MCF 10A (cell line): Measurements from ENCODE around the gene CTSE. TPM values are rescaled to one million over a fixed set of nuclear protein-coding genes. Genes with fewer than 3 reads are reported as not detected.

Experiments used
- BruUV-seq: library from RNA; stranded (reverse); fragments of 400-500 nt; replicated peaks from 2 replicates; lab custom pipeline; 2021; lab: Mats Ljungman, UMichigan
- CTCF ChIA-PET: fragments of 300-600 bp; sonication (Branson Sonifier 250); formaldehyde crosslinking; extraction: SDS; loops from one replicate; lab custom pipeline; 2021; ENCODE audit warnings: antibody characterized with exemption, inconsistent platforms; lab: Yijun Ruan, JAX
- POLR2A ChIA-PET: fragments of 300-600, 350-650 bp; sonication (Branson Sonifier 250); formaldehyde crosslinking; extraction: SDS; loops from one replicate; lab custom pipeline; 2020; ENCODE audit warnings: antibody characterized with exemption, inconsistent platforms; lab: Yijun Ruan, JAX
- DNase-seq: peaks from one replicate; pipeline ENCODE4 v3.0.0-alpha.2; 2018; ENCODE audit not compliant: unreplicated experiment
- H3K27ac Mint-ChIP-seq: one replicate; pipeline ENCODE4 v1.8.0; 2022; ENCODE audit warnings: mild to moderate bottlenecking, low read depth, mixed read lengths; ENCODE audit not compliant: unreplicated experiment
- H3K27me3 Mint-ChIP-seq: one replicate; pipeline ENCODE4 v1.8.0; 2022; ENCODE audit warnings: mixed read lengths; ENCODE audit not compliant: insufficient read depth, unreplicated experiment
- H3K36me3 Mint-ChIP-seq: one replicate; pipeline ENCODE4 v1.8.0; 2022; ENCODE audit warnings: mild to moderate bottlenecking, moderate library complexity, mixed read lengths; ENCODE audit not compliant: insufficient read depth, unreplicated experiment
- H3K4me1 Mint-ChIP-seq: one replicate; pipeline ENCODE4 v1.8.0; 2022; ENCODE audit warnings: mixed read lengths; ENCODE audit not compliant: insufficient read depth, unreplicated experiment
- H3K4me3 Mint-ChIP-seq: one replicate; pipeline ENCODE4 v1.8.0; 2022; ENCODE audit warnings: mild to moderate bottlenecking, moderate library complexity, mixed read lengths; ENCODE audit not compliant: unreplicated experiment
- H3K9me3 Mint-ChIP-seq: one replicate; pipeline ENCODE4 v1.8.0; 2022; ENCODE audit warnings: mixed read lengths; ENCODE audit not compliant: unreplicated experiment
- CTCF ChIP-seq: fragments of 200-600 bp; IDR thresholded peaks from one replicate; pipeline ENCODE4 v1.8.0; 2022; ENCODE audit warnings: antibody characterized with exemption, mild to moderate bottlenecking; ENCODE audit not compliant: unreplicated experiment
- intact Hi-C: fragments of 100-400 bp; cut with micrococcal nuclease; formaldehyde crosslinking; loops from 2 replicates; pipeline ENCODE4 v1.14.1; 2022
- total RNA-seq: library from RNA; stranded (reverse); gene quantifications from 2 replicates; pipeline ENCODE4 v1.2.3, GENCODE V29; 2022

Gene CTSE
- total RNA-seq, 1 experiment from 2014 or later = 0.79 TPM

GRCh38 chr1:205969229-205969628 lies 54.5 kb downstream of the CTSE start:
- Mint-ChIP-seq H3K27me3 (peaks cover 14% of the 10 kb centered on the region), H3K36me3 (peaks cover 5% of the 10 kb centered on the region), H3K4me1 (peaks cover 29% of the 10 kb centered on the region), H3K9me3 (peaks cover 12% of the 10 kb centered on the region), H3K27ac (no peak overlapping the region), H3K4me3 (no peak overlapping the region)
- no TSS peak for BruUV-seq
- ChIA-PET CTCF (interaction anchor here (0.7 to 6.8 kb wide), 11 partner anchors 8 to 310 kb away, joined by 3 to 111 read pairs (median 12); partner anchors contain the start of gene RAB7B), POLR2A (interaction anchor here (0.9 to 3.5 kb wide), 7 partner anchors 8 to 50 kb away, joined by 4 to 38 read pairs (median 8); no protein-coding TSS in a partner anchor)
- DNase-seq = no peak
- TF ChIP-seq CTCF = no peak
- intact Hi-C loops = no loop called here

GRCh38 chr1:205967554-205968335 lies 56.0 kb downstream of the CTSE start:
- no peak overlapping the region for H3K27ac Mint-ChIP-seq
- ChIA-PET CTCF (interaction anchor here (0.6 to 6.8 kb wide), 13 partner anchors 10 to 543 kb away, joined by 3 to 111 read pairs (median 3); no protein-coding TSS in a partner anchor), POLR2A (interaction anchor here (0.6 to 3.0 kb wide), 11 partner anchors 9 to 88 kb away, joined by 3 to 24 read pairs (median 7); no protein-coding TSS in a partner anchor)
- H3K4me1 Mint-ChIP-seq = peaks cover 29% of the 10 kb centered on the region
- H3K4me3 Mint-ChIP-seq = no peak overlapping the region
- no TSS peak for BruUV-seq
- H3K9me3 Mint-ChIP-seq = no peaks in the 10 kb centered on the region
- DNase-seq = peak; percentile 67
- H3K36me3 Mint-ChIP-seq = peaks cover 5% of the 10 kb centered on the region
- intact Hi-C loops = no loop called here
- peaks cover 5% of the 10 kb centered on the region for H3K27me3 Mint-ChIP-seq
- TF ChIP-seq CTCF = no peak

- ChIA-PET POLR2A (interaction anchor here (0.6 to 8.2 kb wide), 7 partner anchors 11 to 76 kb away, joined by 3 to 88 read pairs (median 3); no protein-coding TSS in a partner anchor), CTCF (interaction anchor here (0.6 to 6.8 kb wide), 9 partner anchors 12 to 173 kb away, joined by 3 to 68 read pairs (median 4); no protein-coding TSS in a partner anchor)
- H3K27ac Mint-ChIP-seq = no peak overlapping the region
- DNase-seq = no peak
- peaks cover 5% of the 10 kb centered on the region for H3K36me3 Mint-ChIP-seq
- peaks cover 13% of the 10 kb centered on the region for H3K27me3 Mint-ChIP-seq
- no peak overlapping the region for H3K4me3 Mint-ChIP-seq
- no peaks in the 10 kb centered on the region for H3K9me3 Mint-ChIP-seq
- intact Hi-C loops = no loop called here
- peaks cover 43% of the 10 kb centered on the region for H3K4me1 Mint-ChIP-seq
- TF ChIP-seq CTCF = no peak
- no TSS peak for BruUV-seq
Observed at GRCh38 chr1:205965036-205965884, 58.4 kb downstream of the CTSE start.
